CD14-positive monocyte (primary cell): Measurements from ENCODE around the gene TWNK. TPM values are rescaled to one million over a fixed set of nuclear protein-coding genes. Genes with fewer than 3 reads are reported as not detected.

Experiments
- DNase-seq, 3 donors: peaks; one replicate each; pipeline ENCODE4 v3.0.0-alpha.2; 2011 to 2022
- H2AFZ ChIP-seq: 2 replicates; pipeline ENCODE4 v1.6.0; 2012; ENCODE audit warnings: mild to moderate bottlenecking, low read depth, low read length, inconsistent platforms; ENCODE audit not compliant: insufficient read depth, poor library complexity, severe bottlenecking
- H3K27ac ChIP-seq, 2 donors: 1 replicate in 1 of 2; 2 replicates in 1 of 2; pipeline ENCODE4 v1.5.1; 2012 to 2013; ENCODE audit warnings: low read length in 2 of 2, control low read depth in 1 of 2, inconsistent platforms in 1 of 2, low read depth in 1 of 2, mild to moderate bottlenecking in 1 of 2
- H3K27me3 ChIP-seq, 2 donors: one replicate each; pipeline versions ENCODE4 v1.6.0 to v1.6.1; 2011 to 2013; ENCODE audit warnings: low read length in 2 of 2; ENCODE audit not compliant: control insufficient read depth in 2 of 2, insufficient read depth in 2 of 2
- H3K36me3 ChIP-seq, 2 donors: replicated peaks in 1 of 2; 1 replicate in 1 of 2; 2 replicates in 1 of 2; pipeline versions ENCODE4 v1.5.1 to v1.6.1; 2012 to 2013; ENCODE audit warnings: low read length in 2 of 2, control low read depth in 1 of 2, inconsistent platforms in 1 of 2, mild to moderate bottlenecking in 1 of 2; ENCODE audit not compliant: insufficient read depth in 2 of 2, control insufficient read depth in 1 of 2
- H3K4me1 ChIP-seq, 2 donors: 1 replicate in 1 of 2; 2 replicates in 1 of 2; pipeline versions ENCODE4 v1.5.1 to v1.6.1; 2012 to 2013; ENCODE audit warnings: low read length in 2 of 2, control low read depth in 1 of 2, inconsistent platforms in 1 of 2, mild to moderate bottlenecking in 1 of 2, moderate library complexity in 1 of 2; ENCODE audit not compliant: insufficient read depth in 2 of 2, control insufficient read depth in 1 of 2
- H3K4me2 ChIP-seq: replicated peaks from 2 replicates; pipeline ENCODE3; 2012; ENCODE audit warnings: low read length, moderate library complexity, mild to moderate bottlenecking; ENCODE audit not compliant: poor library complexity, severe bottlenecking; ENCODE audit errors: extremely low read depth
- H3K4me3 ChIP-seq, 3 experiments: fragments of 200-600 bp in 1 of 3; sonication (generic) in 1 of 3; replicated peaks in 1 of 3; 1 replicate in 2 of 3; 2 replicates in 1 of 3; pipeline ENCODE4 v1.5.1; 2011 to 2013; ENCODE audit warnings: low read length in 3 of 3, mild to moderate bottlenecking in 3 of 3, control low read depth in 2 of 3, low read depth in 2 of 3, inconsistent platforms in 1 of 3, moderate library complexity in 1 of 3
- H3K79me2 ChIP-seq: 2 replicates; pipeline ENCODE4 v1.6.0; 2012; ENCODE audit warnings: mild to moderate bottlenecking, control low read depth, inconsistent platforms, low read length, moderate library complexity; ENCODE audit not compliant: insufficient read depth
- H3K9ac ChIP-seq: 2 replicates; pipeline ENCODE4 v1.6.0; 2017; ENCODE audit warnings: low read length, mild to moderate bottlenecking; ENCODE audit not compliant: insufficient read depth, poor library complexity, severe bottlenecking
- H3K9me3 ChIP-seq, 2 donors: replicated peaks in 1 of 2; 1 replicate in 1 of 2; 2 replicates in 1 of 2; pipeline versions ENCODE4 v1.5.1 to v1.6.1; 2012 to 2013; ENCODE audit warnings: low read length in 2 of 2, control low read depth in 1 of 2; ENCODE audit not compliant: control insufficient read depth in 1 of 2, insufficient read depth in 1 of 2
- H4K20me1 ChIP-seq: 2 replicates; pipeline ENCODE4 v1.6.0; 2012; ENCODE audit warnings: mild to moderate bottlenecking, low read length, control low read depth, moderate library complexity; ENCODE audit not compliant: insufficient read depth
- H3K27ac Mint-ChIP-seq, 7 donors: one replicate each; pipeline ENCODE4 v1.8.0; 2020; ENCODE audit warnings: mild to moderate bottlenecking in 7 of 7, mixed read lengths in 7 of 7, moderate library complexity in 6 of 7, inconsistent platforms in 2 of 7
- H3K27me3 Mint-ChIP-seq, 3 donors: one replicate each; pipeline ENCODE4 v1.8.0; 2021 to 2022; ENCODE audit warnings: low read depth in 3 of 3, mild to moderate bottlenecking in 3 of 3, mixed read lengths in 3 of 3, moderate library complexity in 3 of 3, inconsistent platforms in 1 of 3
- H3K36me3 Mint-ChIP-seq, 2 donors: one replicate each; pipeline ENCODE4 v1.8.0; 2020; ENCODE audit warnings: mixed read lengths in 2 of 2, inconsistent platforms in 1 of 2, mild to moderate bottlenecking in 1 of 2
- H3K4me1 Mint-ChIP-seq: one replicate; pipeline ENCODE4 v1.8.0; 2020; ENCODE audit warnings: mild to moderate bottlenecking, mixed read lengths
- H3K4me3 Mint-ChIP-seq, 2 donors: one replicate each; pipeline ENCODE4 v1.8.0; 2020; ENCODE audit warnings: mild to moderate bottlenecking in 2 of 2, mixed read lengths in 2 of 2, moderate library complexity in 1 of 2
- H3K9me3 Mint-ChIP-seq, 7 donors: one replicate each; pipeline ENCODE4 v1.8.0; 2020 to 2022; ENCODE audit warnings: mixed read lengths in 7 of 7, mild to moderate bottlenecking in 6 of 7, moderate library complexity in 6 of 7, inconsistent platforms in 2 of 7
- CTCF ChIP-seq: fragments of 200-600 bp; IDR thresholded peaks from one replicate; pipeline ENCODE4 v1.8.0; 2022; ENCODE audit warnings: antibody characterized with exemption, mild to moderate bottlenecking
- WGBS: methylation state at CpG from one replicate; pipeline ENCODE4 v1.1.5; 2013; ENCODE audit warnings: missing lambda C conversion rate; ENCODE audit not compliant: insufficient coverage; 5-methylcytosine and 5-hydroxymethylcytosine counted together
- intact Hi-C, 2 donors: fragments of 100-400 bp; cut with micrococcal nuclease; formaldehyde crosslinking; loops; one replicate each; pipeline versions ENCODE4 v1.15.0 to v1.15.1; 2023
- polyA plus RNA-seq, 3 donors: library from polyadenylated mRNA; depleted of rRNA in 1 of 3; unstranded in 2 of 3; stranded (reverse) in 1 of 3; fragments of 300-500 nt in 2 of 3; fragments of >200 nt in 1 of 3; fragmentation: Illumina TruSeq in 2 of 3; gene quantifications; 1 replicate in 2 of 3; 2 replicates in 1 of 3; pipeline ENCODE4 v1.2.3, GENCODE V29; 2012 to 2021

The TWNK gene
- polyA plus RNA-seq, 3 donors = 0.31 to 1.2 (median 0.69) TPM

- Histone ChIP-seq H3K4me1 (peaks cover 15 to 29% of the 10 kb centered on the region in 2 donors), H3K36me3 (peaks cover 51 to 60% of the 10 kb centered on the region in 2 donors), H3K79me2 (peaks cover 7% of the 10 kb centered on the region), H4K20me1 (peaks cover 17% of the 10 kb centered on the region), H3K4me2 (no peak overlapping the region), H2AFZ (no peak overlapping the region), H3K27ac (no peak overlapping the region), H3K9me3 (no peaks in the 10 kb centered on the region), H3K9ac (no peak overlapping the region), H3K27me3 (no peaks in the 10 kb centered on the region), H3K4me3 (no peak overlapping the region)
- peaks cover 0 to 1% (median 0%) of the 10 kb centered on the region in 7 donors for H3K9me3 Mint-ChIP-seq
- H3K4me1 Mint-ChIP-seq = peaks cover 26% of the 10 kb centered on the region
- TF ChIP-seq CTCF = no peak
- peaks cover 1 to 5% (median 4%) of the 10 kb centered on the region in 3 donors for H3K27me3 Mint-ChIP-seq
- WGBS = 99% methylated on average over 7 of the region's 7 CpGs
- DNase-seq = no peak
- H3K4me3 Mint-ChIP-seq = no peak overlapping the region
- peaks cover 60 to 63% of the 10 kb centered on the region in 2 donors for H3K36me3 Mint-ChIP-seq
- intact Hi-C loops = no loop called here
- H3K27ac Mint-ChIP-seq = no peak overlapping the region
Observed at GRCh38 chr10:101035314-101035713, 48.0 kb downstream of the TWNK start.

GRCh38 chr10:101035916-101036702, 48.8 kb downstream of the TWNK start:
- DNase-seq = no peak
- no peak overlapping the region for H3K27ac ChIP-seq
- H3K27me3 ChIP-seq = no peaks in the 10 kb centered on the region
- Mint-ChIP-seq H3K4me3 (no peak overlapping the region), H3K4me1 (peaks cover 23% of the 10 kb centered on the region), H3K9me3 (no peaks in the 10 kb centered on the region), H3K27me3 (peaks cover 0 to 4% (median 0%) of the 10 kb centered on the region in 3 donors), H3K27ac (peak overlapping the region in 1 of 7 donors; percentile 50), H3K36me3 (peaks cover 61 to 69% of the 10 kb centered on the region in 2 donors)
- no peak overlapping the region for H3K4me3 ChIP-seq
- peaks cover 51 to 61% of the 10 kb centered on the region in 2 donors for H3K36me3 ChIP-seq
- no peaks in the 10 kb centered on the region for H3K9me3 ChIP-seq
- no peak for TF ChIP-seq CTCF
- 89% methylated on average over 8 of the region's 10 CpGs for WGBS
- H3K4me2 ChIP-seq = no peak overlapping the region
- peaks cover 7% of the 10 kb centered on the region for H3K79me2 ChIP-seq
- no peak overlapping the region for H2AFZ ChIP-seq
- no peak overlapping the region for H3K9ac ChIP-seq
- peaks cover 9 to 21% of the 10 kb centered on the region in 2 donors for H3K4me1 ChIP-seq
- H4K20me1 ChIP-seq = peaks cover 17% of the 10 kb centered on the region
- intact Hi-C loops = no loop called here
